A549 (cell line): Measurements from ENCODE around the gene ASTE1.

Source experiments
- CHD4 ChIP-seq: fragments of 200-600 bp; sonication (generic); IDR thresholded peaks from 2 replicates; pipeline ENCODE4 v1.6.1; 2016; ENCODE audit warnings: antibody characterized with exemption, mild to moderate bottlenecking, borderline replicate concordance
- CTCF ChIP-seq: fragments of >200 bp; sonication (Bioruptor Twin); formaldehyde crosslinking; IDR thresholded peaks from 3 replicates; pipeline ENCODE4 v1.5.1; 2016
- EP300 ChIP-seq, 2 experiments: fragments of >200 bp; sonication (Bioruptor Twin); formaldehyde crosslinking; IDR thresholded peaks; 2 replicates in 1 of 2; 3 replicates in 1 of 2; pipeline ENCODE4 v1.6.1; 2016 to 2017
- JUNB ChIP-seq: fragments of >200 bp; sonication (Bioruptor Twin); formaldehyde crosslinking; IDR thresholded peaks from 2 replicates; pipeline ENCODE4 v1.6.1; 2016
- MAX ChIP-seq: IDR thresholded peaks from 2 replicates; pipeline ENCODE4 v1.6.1; 2012
- POLR2A ChIP-seq: IDR thresholded peaks from 2 replicates; pipeline ENCODE4 v1.6.1; 2012; ENCODE audit warnings: mild to moderate bottlenecking, low read length
- RAD21 ChIP-seq, 2 experiments: fragments of >200 bp in 1 of 2; sonication (Bioruptor Twin) in 1 of 2; formaldehyde crosslinking in 1 of 2; IDR thresholded peaks in 1 of 2; conservative IDR thresholded peaks in 1 of 2; 2 replicates in 1 of 2; 3 replicates in 1 of 2; pipeline ENCODE4 v1.6.1; 2012 to 2018; ENCODE audit warnings: inconsistent platforms in 1 of 2
- RCOR1 ChIP-seq: fragments of 150-350 bp; IDR thresholded peaks from 2 replicates; pipeline ENCODE4 v1.6.1; 2014; ENCODE audit warnings: antibody characterized with exemption, low read length, low read depth
- REST ChIP-seq: fragments of 200-600 bp; sonication (generic); IDR thresholded peaks from 2 replicates; pipeline ENCODE4 v1.6.1; 2016; ENCODE audit warnings: antibody characterized with exemption, mild to moderate bottlenecking, moderate library complexity
- ZFP36 ChIP-seq: fragments of 450-650 bp; IDR thresholded peaks from 2 replicates; pipeline ENCODE4 v1.6.1; 2014; ENCODE audit warnings: borderline replicate concordance; ENCODE audit not compliant: partially characterized antibody

GRCh38 chr3:131036200-131036816 lies 9.7 kb upstream of the ASTE1 start:
- TF ChIP-seq RCOR1: no peak
- no peak for TF ChIP-seq JUNB
- no peak for TF ChIP-seq CHD4
- no peak for TF ChIP-seq REST
- no peak for TF ChIP-seq CTCF
- no peak for TF ChIP-seq POLR2A
- no peak for TF ChIP-seq EP300 (IDR thresholded peaks at IDR 0.05)
- no peak for TF ChIP-seq MAX
- TF ChIP-seq ZFP36: no peak
- no peak for TF ChIP-seq RAD21 (conservative IDR thresholded peaks at IDR 0.05 in 1 of 2, IDR thresholded peaks at IDR 0.05 in 1 of 2)
